Stomach (tissue), 19 donors: Measurements from ENCODE around the gene NEIL1. TPM values are rescaled to one million over a fixed set of nuclear protein-coding genes. Genes with fewer than 3 reads are reported as not detected.
"Not testable (repeated sequence)": the region's sequence is repeated elsewhere in the genome, so short reads cannot be mapped to it uniquely, and the experiment has no call there.

Experiments
- DNase-seq, 2 donors: peaks; one replicate each; pipeline versions ENCODE4 v3.0.0 to v3.0.0-alpha.2; 2013 to 2019
- H3K27ac ChIP-seq, 5 donors: fragments of 200-600 bp in 4 of 5; sonication (generic) in 4 of 5; one replicate each; pipeline ENCODE4 v1.5.1; 2013 to 2019; ENCODE audit warnings: mild to moderate bottlenecking in 1 of 5, moderate library complexity in 1 of 5
- H3K27me3 ChIP-seq, 3 donors: fragments of 200-600 bp; sonication (generic); one replicate each; pipeline ENCODE4 v1.5.1; 2017 to 2019; ENCODE audit warnings: mixed run types in 1 of 3
- H3K36me3 ChIP-seq, 4 donors: fragments of 200-600 bp; sonication (generic); 1 replicate in 3 of 4; 2 replicates in 1 of 4; pipeline ENCODE4 v1.5.1; 2016 to 2019
- H3K4me1 ChIP-seq, 4 donors: fragments of 200-600 bp; sonication (generic); one replicate each; pipeline ENCODE4 v1.5.1; 2016 to 2019
- H3K4me3 ChIP-seq, 4 donors: fragments of 200-600 bp; sonication (generic) in 3 of 4; one replicate each; pipeline ENCODE4 v1.5.1; 2016 to 2019; ENCODE audit warnings: mild to moderate bottlenecking in 1 of 4
- H3K9me3 ChIP-seq, 4 donors: fragments of 200-600 bp; sonication (generic); one replicate each; pipeline ENCODE4 v1.5.1; 2016 to 2019
- EP300 ChIP-seq: sonication (generic); formaldehyde crosslinking; IDR thresholded peaks from one replicate; pipeline ENCODE4 v1.6.1; 2017; ENCODE audit warnings: antibody characterized with exemption
- POLR2A ChIP-seq, 4 donors: fragments of 450-650 bp; IDR thresholded peaks; one replicate each; pipeline ENCODE4 v1.6.1; 2016; ENCODE audit warnings: antibody characterized with exemption in 4 of 4, control low read depth in 2 of 4, mild to moderate bottlenecking in 1 of 4, moderate library complexity in 1 of 4
- POLR2AphosphoS5 ChIP-seq, 3 donors: sonication (generic); formaldehyde crosslinking; IDR thresholded peaks; one replicate each; pipeline ENCODE4 v1.6.1; 2016; ENCODE audit warnings: antibody characterized with exemption in 3 of 3
- WGBS, 5 donors: extraction: QIAGEN DNeasy Blood & Tissue Kit in 3 of 5; methylation state at CpG; one replicate each; pipeline versions ENCODE4 v1.1.5 to v1.1.7; 2013 to 2018; 5-methylcytosine and 5-hydroxymethylcytosine counted together
- intact Hi-C: fragments of 100-400 bp; cut with DNase I; formaldehyde crosslinking; loops from one replicate; pipeline ENCODE4 v1.15.1; 2023; ENCODE audit warnings: low total_unique reads
- long read RNA-seq, 10 donors: transcript quantifications; one replicate each; lab custom pipeline, GENCODE V29; 2026
- polyA plus RNA-seq, 3 donors: library from polyadenylated mRNA; stranded (reverse); fragments of 200-250 nt; gene quantifications; one replicate each; pipeline ENCODE4 v1.2.3, GENCODE V29; 2013
- total RNA-seq, 5 donors: library from RNA; depleted of rRNA; stranded (reverse); fragments of >200 nt; gene quantifications; one replicate each; pipeline versions ENCODE4 v1.1.0 to v1.2.3, GENCODE V29; 2014 to 2016
- TF ChIP-seq, protein P1 (sequence below), 7 experiments: fragments of 450-650 bp in 4 of 7; fragments of 200-600 bp in 3 of 7; sonication (generic) in 3 of 7; IDR thresholded peaks; one replicate each; pipeline ENCODE4 v1.5.1; 2016 to 2019; ENCODE audit warnings: antibody characterized with exemption in 7 of 7, control low read depth in 2 of 7, mild to moderate bottlenecking in 1 of 7
- donor health status: healthy with polysubstance abuse.
- donor health status: Bipolar disorder and iron deficiency.
- donor health status: healthy.

The NEIL1 gene
- total RNA-seq: 100 to 1,000 TPM in 3 of 5 donors, 10 to 100 TPM in 2; 22.2 to 793 (median 111) TPM
- 10 to 100 TPM; 18.2 to 38.6 (median 23.5) TPM for polyA plus RNA-seq
- long read RNA-seq, donor 1: 0 reads
- long read RNA-seq, donor 2, partial matches to known transcripts: 0 of 2 reads
- long read RNA-seq, donor 2, other reads (novel, unspliced or antisense): 0 of 2 reads
- long read RNA-seq, donor 3, partial matches to known transcripts: 0 of 4 reads
- long read RNA-seq, donor 3, other reads (novel, unspliced or antisense): 0 of 4 reads
- long read RNA-seq, donor 4: 0 reads
- long read RNA-seq, donor 5: 0 reads
- long read RNA-seq, donor 6, partial matches to known transcripts: 46 of 50 reads
- long read RNA-seq, donor 6, other reads (novel, unspliced or antisense): 0 of 50 reads
- long read RNA-seq, donor 7, partial matches to known transcripts: 0 of 1 reads
- long read RNA-seq, donor 7, other reads (novel, unspliced or antisense): 0 of 1 reads
- long read RNA-seq, donor 8, partial matches to known transcripts: 0 of 2 reads
- long read RNA-seq, donor 8, other reads (novel, unspliced or antisense): 0 of 2 reads
- long read RNA-seq, donor 9, partial matches to known transcripts: 10 of 12 reads
- long read RNA-seq, donor 9, other reads (novel, unspliced or antisense): 0 of 12 reads
- long read RNA-seq, donor 10, partial matches to known transcripts: 0 of 2 reads
- long read RNA-seq, donor 10, other reads (novel, unspliced or antisense): 0 of 2 reads

- Histone ChIP-seq H3K27me3 (peaks cover 0 to 10% (median 0%) of the 10 kb centered on the region in 3 donors), H3K4me3 (peak within 1 kb of the TSS; percentile 80 to 94 (median 86)), H3K9me3 (no peaks in the 10 kb centered on the region), H3K36me3 (peaks cover 0 to 2% (median 0%) of the 10 kb centered on the region in 4 donors), H3K27ac (peak within 1 kb of the TSS; percentile 77 to 86 (median 80)), H3K4me1 (peaks cover 19 to 63% (median 43%) of the 10 kb centered on the region in 4 donors)
- intact Hi-C loops: no loop called here
- 12 to 18% (median 16%) methylated on average over 19 to 20 of the region's 20 CpGs for WGBS, 5 donors
- TF ChIP-seq POLR2A (IDR thresholded peaks at IDR 0.05): no peak
- TF ChIP-seq POLR2AphosphoS5 (IDR thresholded peaks at IDR 0.05): no peak
- TF ChIP-seq, protein P1, sequence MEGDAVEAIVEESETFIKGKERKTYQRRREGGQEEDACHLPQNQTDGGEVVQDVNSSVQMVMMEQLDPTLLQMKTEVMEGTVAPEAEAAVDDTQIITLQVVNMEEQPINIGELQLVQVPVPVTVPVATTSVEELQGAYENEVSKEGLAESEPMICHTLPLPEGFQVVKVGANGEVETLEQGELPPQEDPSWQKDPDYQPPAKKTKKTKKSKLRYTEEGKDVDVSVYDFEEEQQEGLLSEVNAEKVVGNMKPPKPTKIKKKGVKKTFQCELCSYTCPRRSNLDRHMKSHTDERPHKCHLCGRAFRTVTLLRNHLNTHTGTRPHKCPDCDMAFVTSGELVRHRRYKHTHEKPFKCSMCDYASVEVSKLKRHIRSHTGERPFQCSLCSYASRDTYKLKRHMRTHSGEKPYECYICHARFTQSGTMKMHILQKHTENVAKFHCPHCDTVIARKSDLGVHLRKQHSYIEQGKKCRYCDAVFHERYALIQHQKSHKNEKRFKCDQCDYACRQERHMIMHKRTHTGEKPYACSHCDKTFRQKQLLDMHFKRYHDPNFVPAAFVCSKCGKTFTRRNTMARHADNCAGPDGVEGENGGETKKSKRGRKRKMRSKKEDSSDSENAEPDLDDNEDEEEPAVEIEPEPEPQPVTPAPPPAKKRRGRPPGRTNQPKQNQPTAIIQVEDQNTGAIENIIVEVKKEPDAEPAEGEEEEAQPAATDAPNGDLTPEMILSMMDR (IDR thresholded peaks at IDR 0.05): no peak
- no peak for TF ChIP-seq EP300
- DNase-seq: peak in 1 of 2 donors; percentile 42
These were observed at the start of gene NEIL1 for GRCh38 chr15:75346796-75347221. TSS of gene NEIL1 (plus strand) at chr15:75347039. CDS start at chr15:75348906, 1,867 bp downstream.

GRCh38 chr15:75298541-75299310 lies 48.1 kb upstream of the NEIL1 start:
- H3K4me1 ChIP-seq, H3K36me3 ChIP-seq, H3K27me3 ChIP-seq, H3K9me3 ChIP-seq, H3K4me3 ChIP-seq, H3K27ac ChIP-seq, intact Hi-C loops: not testable (repeated sequence)
- 66 to 90% (median 69%) methylated on average over 4 to 6 of the region's 13 CpGs; no CpG with 5 or more reads in 1 of the 5 donors for WGBS, 5 donors
- DNase-seq: peak in 1 of 2 donors; percentile 65

- H3K4me1 ChIP-seq, H3K4me3 ChIP-seq, H3K27ac ChIP-seq, H3K27me3 ChIP-seq, H3K36me3 ChIP-seq, H3K9me3 ChIP-seq, intact Hi-C loops: not testable (repeated sequence)
- peak in 1 of 2 donors; percentile 76 for DNase-seq
- 0 to 21% (median 16%) methylated on average over 2 to 6 of the region's 6 CpGs for WGBS, 5 donors
- TF ChIP-seq, protein P1 (IDR thresholded peaks at IDR 0.05): peak in 5 of 7 experiments; percentile 12 to 76 (median 55)
These were observed 47.5 kb upstream of the NEIL1 start for GRCh38 chr15:75299311-75299688.

DNA sequence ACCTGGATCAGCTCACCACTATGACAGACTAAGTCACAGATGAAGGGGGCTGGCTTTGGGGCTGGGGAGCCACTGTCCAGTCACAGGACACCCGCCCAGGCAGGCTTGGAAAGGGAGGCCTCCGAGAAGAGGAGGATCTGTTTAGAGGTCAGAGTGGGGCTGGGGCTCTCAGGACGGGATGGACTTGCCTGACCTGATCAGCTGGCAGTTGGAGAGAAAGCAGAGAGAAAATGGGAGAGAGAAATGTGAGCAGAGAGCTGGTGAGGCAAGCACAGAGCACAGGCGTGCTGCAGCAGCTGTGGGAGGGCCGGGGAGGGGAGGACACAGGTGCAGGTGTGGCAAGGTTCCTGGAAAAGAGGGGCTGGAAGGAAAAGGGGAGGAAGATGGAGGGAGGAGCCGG lies 46.8 kb upstream of the NEIL1 start:
- 55 to 64% (median 61%) methylated on average over 5 to 6 of the region's 6 CpGs for WGBS, 5 donors
- DNase-seq, H3K4me1 ChIP-seq, H3K4me3 ChIP-seq, H3K27me3 ChIP-seq, H3K27ac ChIP-seq, H3K9me3 ChIP-seq, H3K36me3 ChIP-seq: not testable (repeated sequence)
- intact Hi-C loops: loop anchor here (10.0 kb wide), 2 partner anchors 55 to 265 kb away; no protein-coding TSS in a partner anchor

- H3K4me3 ChIP-seq: no peak overlapping the region
- DNase-seq: no peak
- intact Hi-C loops: loop anchor here (10.0 kb wide), 2 partner anchors 58 to 268 kb away; no protein-coding TSS in a partner anchor
- no peaks in the 10 kb centered on the region for H3K4me1 ChIP-seq
- no peaks in the 10 kb centered on the region for H3K9me3 ChIP-seq
- TF ChIP-seq POLR2A (IDR thresholded peaks at IDR 0.05) (no peak), EP300 (no peak), POLR2AphosphoS5 (IDR thresholded peaks at IDR 0.05) (no peak)
- TF ChIP-seq, protein P1 (IDR thresholded peaks at IDR 0.05): no peak
- WGBS, 5 donors: 87 to 93% (median 88%) methylated on average over 5 to 9 of the region's 9 CpGs
- peaks cover 0 to 26% (median 4%) of the 10 kb centered on the region in 3 donors for H3K27me3 ChIP-seq
- H3K36me3 ChIP-seq: no peaks in the 10 kb centered on the region
- no peak overlapping the region for H3K27ac ChIP-seq
These were observed 44.5 kb upstream of the NEIL1 start for GRCh38 chr15:75302318-75302717.

DNA sequence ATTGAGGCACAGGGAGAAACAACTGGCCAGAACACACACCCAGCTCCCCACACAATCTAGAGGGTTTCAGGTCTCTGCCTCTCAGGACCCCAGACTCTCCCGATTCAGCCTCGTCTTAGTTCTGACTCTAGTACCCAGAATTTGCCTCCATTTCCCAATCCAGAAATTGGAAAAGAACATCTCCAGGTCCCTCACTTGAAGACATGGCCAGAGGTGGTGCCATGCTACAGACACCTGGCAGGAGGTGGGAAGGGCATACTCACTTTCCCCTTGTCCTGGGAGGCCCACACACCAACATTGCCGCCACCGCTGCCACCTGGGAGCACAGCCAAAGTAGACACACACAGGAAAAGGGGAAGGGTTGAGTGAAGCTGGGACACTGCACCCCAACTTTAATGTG lies 44.1 kb upstream of the NEIL1 start:
- not testable (repeated sequence) for H3K4me3 ChIP-seq, H3K9me3 ChIP-seq, H3K4me1 ChIP-seq, H3K27ac ChIP-seq, H3K36me3 ChIP-seq, DNase-seq
- intact Hi-C loops: loop anchor here (10.0 kb wide), 2 partner anchors 58 to 268 kb away; no protein-coding TSS in a partner anchor
- H3K27me3 ChIP-seq: peaks cover 0 to 30% (median 4%) of the 10 kb centered on the region in 3 donors
- 86 to 97% (median 89%) methylated on average over 4 of the region's 4 CpGs for WGBS, 5 donors
